SH-SY5Y (cell line): Measurements from ENCODE around the gene CLDN9.

Experiments used
- GATA2 ChIP-seq: IDR thresholded peaks from 2 replicates; pipeline ENCODE4 v1.6.1; 2011; ENCODE audit warnings: mild to moderate bottlenecking, low read depth, low read length
- GATA3 ChIP-seq: IDR thresholded peaks from 2 replicates; pipeline ENCODE4 v1.6.1; 2011; ENCODE audit warnings: low read depth, mild to moderate bottlenecking, low read length, moderate library complexity

CLDN9 gene

GRCh38 chr16:2999929-3000328, 12.8 kb upstream of the CLDN9 start:
- no peak for TF ChIP-seq GATA3
- no peak for TF ChIP-seq GATA2

- TF ChIP-seq GATA2 (no peak), GATA3 (no peak)
Observed at GRCh38 chr16:3000540-3000939, 12.2 kb upstream of the CLDN9 start.

- TF ChIP-seq GATA3 (no peak), GATA2 (no peak)
Observed at GRCh38 chr16:3001316-3001715, 11.4 kb upstream of the CLDN9 start.

- TF ChIP-seq GATA2 (no peak), GATA3 (no peak)
Observed at GRCh38 chr16:3003582-3004270, 9.0 kb upstream of the CLDN9 start.

GRCh38 chr16:3004319-3004718, 8.4 kb upstream of the CLDN9 start:
- TF ChIP-seq GATA2, result no peak
- TF ChIP-seq GATA3, result no peak

- TF ChIP-seq GATA2, result no peak
- no peak for TF ChIP-seq GATA3
Observed at GRCh38 chr16:3004781-3005284, 7.9 kb upstream of the CLDN9 start.

GRCh38 chr16:3007059-3007956, 5.4 kb upstream of the CLDN9 start:
- TF ChIP-seq GATA3, result no peak
- no peak for TF ChIP-seq GATA2

- TF ChIP-seq GATA2, result no peak
- TF ChIP-seq GATA3, result no peak
Observed at GRCh38 chr16:3007957-3008689, 4.6 kb upstream of the CLDN9 start.

GRCh38 chr16:3008690-3009037, 4.1 kb upstream of the CLDN9 start:
- TF ChIP-seq GATA2 (no peak), GATA3 (no peak)

GRCh38 chr16:3009568-3010390, 2.9 kb upstream of the CLDN9 start:
- TF ChIP-seq GATA3 (no peak), GATA2 (no peak)

- no peak for TF ChIP-seq GATA3
- no peak for TF ChIP-seq GATA2
Observed at GRCh38 chr16:3010510-3010909, 2.2 kb upstream of the CLDN9 start.

- TF ChIP-seq GATA2, result no peak
- no peak for TF ChIP-seq GATA3
Observed at GRCh38 chr16:3012246-3012645, 477 bp upstream of the CLDN9 start.

- TF ChIP-seq GATA2 (no peak), GATA3 (no peak)
Observed at GRCh38 chr16:3013491-3013951, 798 bp downstream of the CLDN9 start.

- TF ChIP-seq GATA2, result no peak
Observed at GRCh38 chr16:3013998-3014690, 1.4 kb downstream of the CLDN9 start.
